GM12892 (cell line): Measurements from ENCODE around the gene PCK1. TPM values are rescaled to one million over a fixed set of nuclear protein-coding genes. Genes with fewer than 3 reads are reported as not detected.
"Not testable (repeated sequence)": the region's sequence is repeated elsewhere in the genome, so short reads cannot be mapped to it uniquely, and the experiment has no call there.

Experiments
- DNase-seq: peaks from one replicate; pipeline ENCODE4 v3.0.0; 2011; ENCODE audit not compliant: insufficient read length
- FAIRE-seq: peaks from 2 replicates; lab custom pipeline; 2011; peaks lifted over from hg19 to GRCh38; lab: Jason Lieb, UNC
- POLR2A ChIP-seq: IDR thresholded peaks from 2 replicates; pipeline ENCODE4 v1.6.1; 2011; ENCODE audit warnings: low read depth, low read length, control low read depth
- POLR2AphosphoS5 ChIP-seq: IDR thresholded peaks from 2 replicates; pipeline ENCODE4 v1.6.1; 2011; ENCODE audit warnings: low read depth, low read length, control low read depth
- TAF1 ChIP-seq: IDR thresholded peaks from 2 replicates; pipeline ENCODE4 v1.6.1; 2011; ENCODE audit warnings: low read depth, mild to moderate bottlenecking, control low read depth, low read length, borderline replicate concordance
- polyA plus RNA-seq: library from polyadenylated mRNA; unstranded; fragments of >200 nt; gene quantifications from one replicate; pipeline ENCODE4 v1.2.1, GENCODE V29; 2012; ENCODE audit warnings: missing spikeins, inconsistent platforms; ENCODE audit not compliant: missing spikeins

The PCK1 gene
- polyA plus RNA-seq: 0.57 TPM

DNA sequence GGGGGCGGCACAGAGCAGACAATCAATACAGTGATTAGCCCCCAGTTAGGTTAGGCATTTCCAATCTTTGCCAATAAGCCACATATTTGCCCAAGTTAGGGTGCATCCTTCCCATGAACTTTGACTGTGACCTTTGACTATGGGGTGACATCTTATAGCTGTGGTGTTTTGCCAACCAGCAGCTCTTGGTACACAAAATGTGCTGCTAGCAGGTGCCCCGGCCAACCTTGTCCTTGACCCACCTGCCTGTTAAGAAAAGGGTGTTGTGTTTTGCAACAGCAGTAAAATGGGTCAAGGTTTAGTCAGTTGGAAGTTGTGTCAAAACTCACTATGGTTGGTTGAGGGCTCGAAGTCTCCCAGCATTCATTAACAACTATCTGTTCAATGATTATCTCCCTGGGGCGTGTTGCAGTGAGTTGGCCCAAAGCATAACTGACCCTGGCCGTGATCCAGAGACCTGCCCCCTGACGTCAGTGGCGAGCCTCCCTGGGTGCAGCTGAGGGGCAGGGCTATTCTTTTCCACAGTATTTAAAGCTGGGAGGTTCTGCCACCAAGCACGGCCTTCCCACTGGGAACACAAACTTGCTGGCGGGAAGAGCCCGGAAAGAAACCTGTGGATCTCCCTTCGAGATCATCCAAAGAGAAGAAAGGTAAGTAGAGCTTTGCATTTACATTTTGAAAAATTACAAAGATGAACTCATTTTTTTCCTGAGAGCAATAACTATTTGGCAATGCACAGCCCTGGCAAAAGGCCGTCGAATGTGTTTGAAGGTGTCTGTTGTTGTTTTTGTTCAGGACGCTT lies at the start of gene PCK1:
Gene PCK1, plus strand, starts transcription at position 557 of the 802 bp plus-strand sequence. CDS start 302 bp downstream, outside the sequence.
- DNase-seq (no peak), FAIRE-seq (no peak)
- no peak for TF ChIP-seq POLR2A
- no peak for TF ChIP-seq POLR2AphosphoS5
- no peak for TF ChIP-seq TAF1

DNA sequence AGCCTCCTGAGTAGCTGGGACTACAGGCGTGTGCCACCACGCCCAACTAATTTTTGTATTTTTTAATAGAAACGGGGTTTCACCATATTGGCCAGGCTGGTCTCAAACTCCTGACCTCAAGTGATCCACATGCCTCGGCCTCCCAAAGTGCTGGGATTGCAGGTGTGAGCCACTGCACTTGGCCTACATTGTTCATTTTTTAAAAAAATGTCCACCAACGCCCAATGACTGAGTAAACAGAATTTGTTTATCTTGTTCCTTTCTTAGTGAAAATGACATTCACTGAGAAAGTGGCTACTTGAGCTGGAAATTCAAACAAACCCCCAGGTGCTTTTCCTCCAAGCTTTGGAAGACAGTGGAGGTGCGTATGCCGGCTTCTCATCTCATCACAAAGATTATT lies 49.2 kb upstream of the PCK1 start:
- not testable (repeated sequence) for DNase-seq, FAIRE-seq

DNA sequence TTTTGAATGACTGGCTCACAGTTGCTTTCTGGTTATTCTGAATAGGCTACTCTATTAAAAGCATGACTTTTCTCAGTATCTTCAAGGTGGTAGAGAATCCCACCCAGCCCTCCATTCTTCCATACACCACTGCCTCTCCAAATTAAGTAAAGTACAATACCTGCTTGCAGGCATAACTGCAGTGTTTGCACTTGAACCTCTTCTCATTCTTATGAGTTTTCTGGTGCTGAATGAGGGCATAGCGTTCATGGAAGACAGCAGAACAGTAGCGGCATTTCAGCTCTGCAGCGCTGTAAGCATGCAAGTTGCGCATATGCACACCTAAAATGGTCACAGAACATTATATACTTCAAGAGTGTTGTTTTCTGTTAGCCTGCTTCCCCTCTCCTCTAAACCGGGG lies 48.5 kb upstream of the PCK1 start:
- TF ChIP-seq POLR2AphosphoS5 (no peak), TAF1 (no peak), POLR2A (no peak)
- FAIRE-seq (no peak), DNase-seq (no peak)

DNA sequence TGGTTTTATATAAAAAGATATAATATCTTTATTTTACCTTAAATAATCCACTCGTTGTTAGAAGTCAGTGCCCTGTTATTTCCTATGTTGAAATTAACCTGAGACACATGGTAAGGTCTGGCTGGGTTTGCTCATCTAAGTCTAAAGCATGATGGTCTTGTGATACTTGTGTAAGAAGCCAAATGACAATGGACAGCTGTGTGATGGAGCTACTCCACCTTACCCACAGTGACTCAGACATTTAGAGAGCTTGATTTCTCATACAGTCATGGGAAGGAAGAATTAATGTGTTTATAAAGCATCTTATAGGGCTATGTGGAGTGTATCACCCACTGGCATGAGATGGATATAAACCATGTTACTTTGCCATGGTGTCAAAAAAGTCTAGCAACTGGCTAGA lies 47.7 kb upstream of the PCK1 start:
- no peak for TF ChIP-seq TAF1
- no peak for TF ChIP-seq POLR2AphosphoS5
- no peak for TF ChIP-seq POLR2A
- DNase-seq: no peak
- FAIRE-seq: no peak

DNA sequence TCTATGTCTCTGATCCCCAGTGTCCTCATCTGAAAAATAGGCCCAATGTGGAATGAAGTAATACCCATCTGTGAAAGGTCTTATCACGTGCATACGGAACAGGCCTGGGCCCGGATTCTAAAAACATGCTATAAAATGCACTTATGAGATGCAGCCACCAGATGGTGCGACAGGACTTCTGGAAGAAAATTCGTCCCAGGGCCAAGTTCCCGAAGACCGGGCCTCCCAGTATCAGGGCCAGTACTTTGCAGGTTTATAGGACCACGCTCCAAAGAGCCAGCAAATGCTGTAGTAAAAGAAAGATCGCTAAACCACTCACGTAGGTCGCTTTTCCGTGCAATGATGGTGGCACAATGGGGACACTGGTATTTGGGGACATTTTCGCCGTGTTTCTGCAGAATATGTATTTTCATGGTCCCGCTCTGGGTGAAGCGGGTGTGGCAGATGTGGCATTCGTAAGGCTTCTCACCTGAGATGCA lies 46.6 kb upstream of the PCK1 start:
- no peak for TF ChIP-seq TAF1
- no peak for FAIRE-seq
- DNase-seq: no peak

DNA sequence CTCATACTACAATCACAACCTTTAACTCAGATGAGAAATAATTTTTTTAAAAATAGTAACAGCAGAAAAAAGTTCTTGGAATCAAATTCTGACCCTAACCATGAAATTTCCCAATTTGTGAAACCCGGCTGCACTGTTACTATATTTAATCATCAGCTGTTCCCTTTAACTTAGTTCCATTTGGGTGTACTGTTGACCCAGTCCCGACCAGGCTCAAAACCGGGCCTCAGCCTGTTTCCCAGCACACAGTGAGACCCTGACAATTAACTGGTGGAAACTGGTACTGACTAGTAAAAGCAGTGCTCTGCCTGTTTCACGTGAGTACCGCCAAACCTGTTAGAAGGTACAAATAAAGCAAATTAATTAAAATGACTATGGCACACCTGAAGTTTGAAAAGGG lies 43.0 kb upstream of the PCK1 start:
- no peak for FAIRE-seq
- TF ChIP-seq TAF1 (no peak), POLR2AphosphoS5 (no peak), POLR2A (no peak)
- no peak for DNase-seq

DNA sequence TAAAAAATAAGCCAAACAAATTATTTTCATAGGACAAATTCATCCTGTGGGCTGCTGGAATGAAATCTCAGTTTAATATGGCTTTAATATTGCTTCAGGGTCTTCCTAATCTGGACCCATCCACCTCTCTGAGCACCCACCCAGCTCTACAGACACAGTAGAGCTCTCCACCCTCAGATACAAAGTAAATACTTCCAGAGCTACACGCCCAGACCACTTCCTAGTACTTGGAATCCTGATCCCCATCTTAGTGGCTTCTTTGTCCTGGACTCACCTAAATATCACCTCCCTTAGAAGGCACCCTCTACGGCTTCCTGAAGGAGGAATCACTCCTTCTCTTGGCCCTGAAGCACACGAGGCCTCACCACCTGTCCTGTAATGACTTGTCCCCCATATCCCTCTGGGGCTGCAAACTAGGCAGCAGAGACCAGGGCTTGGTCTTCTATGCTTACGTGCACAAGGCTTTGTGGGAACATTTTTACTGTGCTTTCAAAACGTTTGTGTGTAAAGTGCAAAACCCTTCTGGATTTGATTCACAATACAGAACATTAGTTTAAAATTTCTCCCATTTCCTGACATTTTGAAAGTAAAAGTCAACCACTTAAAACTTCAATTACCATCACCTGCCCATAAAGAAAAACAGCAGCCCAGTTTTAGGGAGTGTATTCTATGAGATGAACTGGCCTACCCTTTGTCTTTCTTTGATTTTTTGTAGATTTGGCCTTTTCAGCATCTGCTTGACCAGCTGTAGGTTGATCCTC lies 38.4 kb upstream of the PCK1 start:
- FAIRE-seq (peak; percentile 81), DNase-seq (no peak)
- TF ChIP-seq POLR2A (no peak), TAF1 (no peak)

DNA sequence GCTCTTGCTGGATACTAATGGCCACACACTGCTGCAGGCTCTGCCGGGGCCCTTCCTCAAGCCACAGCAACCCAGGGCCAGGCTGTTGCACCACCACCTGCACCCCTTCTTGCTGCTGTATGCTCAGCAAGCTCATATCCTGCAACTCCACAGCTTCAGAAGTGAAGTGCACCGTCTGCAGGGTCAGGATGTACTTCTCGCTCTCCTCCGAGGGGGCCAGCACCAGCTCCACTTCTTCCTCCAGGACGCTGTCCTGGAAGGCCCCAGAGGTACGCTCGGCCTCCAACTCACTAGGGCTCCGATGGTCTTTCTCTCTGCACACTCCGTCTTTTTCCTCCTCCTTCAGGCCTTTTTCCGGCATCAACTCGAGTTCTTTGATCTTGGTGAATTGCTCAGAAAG lies 37.1 kb upstream of the PCK1 start:
- TF ChIP-seq POLR2AphosphoS5 (no peak), POLR2A (no peak), TAF1 (no peak)
- DNase-seq: no peak
- no peak for FAIRE-seq

DNA sequence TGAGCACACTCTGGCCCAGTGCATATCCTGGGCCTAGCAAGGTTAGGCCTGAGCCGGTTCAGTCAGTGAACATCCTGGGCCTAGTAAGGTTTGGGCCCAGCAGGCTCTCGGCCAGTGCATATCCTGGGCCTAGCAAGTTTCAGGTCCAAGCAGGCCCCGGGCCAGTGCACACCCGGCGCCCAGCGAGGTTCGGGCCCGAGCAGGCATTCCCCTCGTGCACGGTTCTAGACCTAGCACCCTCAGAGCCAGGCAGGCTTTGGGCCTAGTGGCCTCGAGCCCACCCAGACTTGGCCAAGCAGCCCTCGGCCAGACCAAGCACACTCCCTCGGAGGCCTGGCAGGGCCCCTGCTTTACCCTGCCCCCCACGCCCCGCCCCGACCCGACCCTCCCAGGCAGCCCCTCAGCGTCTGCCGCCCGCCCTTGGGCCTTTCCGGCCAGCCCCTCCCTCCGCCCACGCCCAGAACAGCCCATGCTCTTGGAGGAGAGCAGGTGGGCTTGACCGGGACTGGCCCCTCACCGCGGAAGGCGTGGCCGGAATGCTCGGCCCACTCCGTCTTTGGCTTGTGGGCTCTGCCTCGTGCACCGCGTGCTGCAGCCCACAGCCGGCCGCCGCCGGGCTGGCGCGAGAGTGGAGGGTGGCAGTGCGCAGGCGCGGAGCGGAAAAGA lies 36.3 kb upstream of the PCK1 start, which contains the start of gene CTCFL:
Gene CTCFL, minus strand, starts transcription at position 630 of the 666 bp plus-strand sequence. CDS start 935 bp downstream, outside the sequence.
- no peak for FAIRE-seq
- no peak for DNase-seq
- TF ChIP-seq POLR2AphosphoS5 (no peak), TAF1 (no peak), POLR2A (no peak)

DNA sequence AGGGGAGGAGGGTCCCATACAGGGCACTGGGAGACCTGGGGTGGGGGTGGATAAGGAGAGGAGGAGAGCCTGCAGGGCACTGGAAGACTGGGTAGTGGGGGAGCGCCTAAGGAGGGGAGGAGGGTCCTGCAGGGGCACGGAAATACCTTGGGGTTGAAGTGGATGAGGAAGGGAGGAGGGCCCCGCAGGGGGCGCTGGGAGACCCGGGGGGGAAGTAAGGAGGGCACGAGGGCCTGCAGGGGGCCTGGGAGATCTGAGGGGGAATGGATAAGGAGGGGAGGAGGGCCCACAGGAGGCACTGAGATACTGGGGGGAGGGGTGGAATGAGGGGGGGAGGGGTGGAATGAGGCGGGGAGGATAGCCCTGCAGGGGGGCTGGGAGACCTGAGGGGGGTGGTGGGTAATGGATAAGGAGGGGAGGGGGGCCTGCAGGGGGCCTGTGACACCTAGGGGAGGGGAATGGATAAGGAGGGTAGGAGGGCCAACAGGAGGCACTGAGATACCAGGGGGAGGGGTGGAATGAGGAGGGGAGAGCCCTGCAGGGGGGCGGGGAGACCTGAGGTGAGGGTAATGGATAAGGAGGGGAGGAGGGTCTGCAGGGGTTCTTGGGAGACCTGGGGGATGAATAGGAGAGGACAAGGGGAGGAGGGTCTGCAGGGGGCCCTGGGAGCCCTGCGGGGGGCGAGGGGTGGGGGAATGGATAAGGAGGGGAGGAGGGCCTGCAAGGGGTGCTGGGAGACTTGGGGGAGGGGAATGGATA lies 35.4 kb upstream of the PCK1 start:
- DNase-seq (no peak), FAIRE-seq (no peak)
- TF ChIP-seq POLR2A (no peak), POLR2AphosphoS5 (no peak), TAF1 (no peak)
